BJ (cell line): ENCODE measurements around the gene SLC25A51. TPM values are rescaled to one million over a fixed set of nuclear protein-coding genes. Genes with fewer than 3 reads are reported as not detected.

Experiments used
- CTCF ChIA-PET: fragments of 350-600 bp; formaldehyde crosslinking; extraction: SDS; loops from one replicate; lab custom pipeline; 2021; ENCODE audit warnings: antibody characterized with exemption, inconsistent platforms; lab: Yijun Ruan, JAX
- POLR2A ChIA-PET: fragments of 300-600 bp; sonication (Branson Sonifier 250); formaldehyde crosslinking; extraction: SDS; loops from one replicate; lab custom pipeline; 2021; ENCODE audit warnings: antibody characterized with exemption; lab: Charles Lee
- DNase-seq: peaks from one replicate; pipeline ENCODE4 v3.0.0-alpha.2; 2011; ENCODE audit warnings: low read depth
- H3K27me3 ChIP-seq: 2 replicates; pipeline ENCODE4 v1.6.0; 2011; ENCODE audit warnings: low read length; ENCODE audit not compliant: control insufficient read depth, insufficient read depth
- H3K36me3 ChIP-seq: 2 replicates; pipeline ENCODE4 v1.5.1; 2011; ENCODE audit warnings: low read length; ENCODE audit not compliant: control insufficient read depth, insufficient read depth
- H3K4me3 ChIP-seq: 2 replicates; pipeline ENCODE4 v1.5.1; 2011; ENCODE audit warnings: low read depth, mild to moderate bottlenecking, control low read depth, low read length
- CTCF ChIP-seq: IDR thresholded peaks from 2 replicates; pipeline ENCODE4 v1.5.1; 2011; ENCODE audit warnings: low read depth, mild to moderate bottlenecking, control low read depth, inconsistent platforms, low read length, moderate library complexity; ENCODE audit not compliant: insufficient read depth
- polyA plus RNA-seq: library from polyadenylated mRNA; depleted of rRNA; stranded (reverse); fragments of >200 nt; gene quantifications from 2 replicates; pipeline ENCODE4 v1.2.3, GENCODE V29; 2011

The SLC25A51 gene
- polyA plus RNA-seq, 1 experiment, result 15.6 TPM

GRCh38 chr9:37950561-37950960, 46.6 kb upstream of the SLC25A51 start:
- peaks cover 18% of the 10 kb centered on the region for H3K36me3 ChIP-seq
- no peaks in the 10 kb centered on the region for H3K27me3 ChIP-seq
- ChIA-PET CTCF (no interaction called here), POLR2A (no interaction called here)
- DNase-seq, result no peak
- no peak overlapping the region for H3K4me3 ChIP-seq
- no peak for TF ChIP-seq CTCF

GRCh38 chr9:37949576-37949975, 45.6 kb upstream of the SLC25A51 start:
- ChIA-PET CTCF (interaction anchor here (0.6 to 1.1 kb wide), 2 partner anchors 11 to 42 kb away, joined by 3 read pairs; no protein-coding TSS in a partner anchor), POLR2A (no interaction called here)
- no peak for DNase-seq
- H3K4me3 ChIP-seq, result no peak overlapping the region
- peaks cover 18% of the 10 kb centered on the region for H3K36me3 ChIP-seq
- TF ChIP-seq CTCF, result no peak
- no peaks in the 10 kb centered on the region for H3K27me3 ChIP-seq

- no peaks in the 10 kb centered on the region for H3K27me3 ChIP-seq
- no peak for DNase-seq
- ChIA-PET POLR2A (no interaction called here), CTCF (interaction anchor here (1.1 kb wide), 1 partner anchor 10 kb away, joined by 3 read pairs; no protein-coding TSS in a partner anchor)
- H3K4me3 ChIP-seq, result no peak overlapping the region
- H3K36me3 ChIP-seq, result peaks cover 18% of the 10 kb centered on the region
- TF ChIP-seq CTCF, result no peak
These were observed 44.6 kb upstream of the SLC25A51 start for GRCh38 chr9:37948417-37948980.

- ChIA-PET POLR2A (no interaction called here), CTCF (no interaction called here)
- peaks cover 18% of the 10 kb centered on the region for H3K36me3 ChIP-seq
These were observed 44.0 kb upstream of the SLC25A51 start for GRCh38 chr9:37947977-37948376.

GRCh38 chr9:37947471-37947870, 43.5 kb upstream of the SLC25A51 start:
- ChIA-PET CTCF (no interaction called here), POLR2A (no interaction called here)
- TF ChIP-seq CTCF, result no peak

More at GRCh38 chr9:37947977-37948376, 44.0 kb upstream of the SLC25A51 start:
- H3K27me3 ChIP-seq, result no peaks in the 10 kb centered on the region
- DNase-seq, result no peak
- H3K4me3 ChIP-seq, result no peak overlapping the region
- TF ChIP-seq CTCF, result no peak

More at GRCh38 chr9:37947471-37947870, 43.5 kb upstream of the SLC25A51 start:
- no peak overlapping the region for H3K4me3 ChIP-seq
- no peaks in the 10 kb centered on the region for H3K27me3 ChIP-seq
- H3K36me3 ChIP-seq, result peaks cover 18% of the 10 kb centered on the region
- DNase-seq, result no peak
